GM19035 (cell line): ENCODE data around the gene DPP4.
A peak's percentile ranks its signal among the peaks of the same experiment; 100 is the strongest.
"Not testable (repeated sequence)": the region's sequence is repeated elsewhere in the genome, so short reads cannot be mapped to it uniquely, and the experiment has no call there.

Experiments used
- ATAC-seq: cut with Tn5 transposase; IDR thresholded peaks from one replicate; pipeline ENCODE4 v1.9.1; 2021; ENCODE audit not compliant: unreplicated experiment

DPP4 gene

GRCh38 chr2:161992531-161992930, 81.5 kb downstream of the DPP4 start:
- ATAC-seq, result peak; percentile 75

- ATAC-seq, result no peak
Measured at GRCh38 chr2:161991991-161992390, 82.0 kb downstream of the DPP4 start.

- ATAC-seq, result no peak
Measured at GRCh38 chr2:161990741-161991140, 83.3 kb downstream of the DPP4 start.

- ATAC-seq, result no peak
Measured at GRCh38 chr2:161990036-161990435, 84.0 kb downstream of the DPP4 start.

- ATAC-seq, result no peak
Measured at GRCh38 chr2:161988589-161988988, 85.4 kb downstream of the DPP4 start.

- no peak for ATAC-seq
Measured at GRCh38 chr2:161987311-161987710, 86.7 kb downstream of the DPP4 start.

GRCh38 chr2:161983866-161984265, 90.1 kb downstream of the DPP4 start:
- ATAC-seq, result no peak

- ATAC-seq, result no peak
Measured at GRCh38 chr2:161983331-161983651, 90.7 kb downstream of the DPP4 start.

GRCh38 chr2:161982548-161983330, 91.3 kb downstream of the DPP4 start:
- ATAC-seq, result no peak

GRCh38 chr2:161981679-161982250, 92.2 kb downstream of the DPP4 start:
- no peak for ATAC-seq

- ATAC-seq, result no peak
Measured at GRCh38 chr2:161980976-161981375, 93.0 kb downstream of the DPP4 start.

- ATAC-seq, result no peak
Measured at GRCh38 chr2:161979490-161979889, 94.5 kb downstream of the DPP4 start.

- not testable (repeated sequence) for ATAC-seq
Measured at GRCh38 chr2:161977926-161978325, 96.1 kb downstream of the DPP4 start.

- no peak for ATAC-seq
Measured at GRCh38 chr2:161976917-161977316, 97.1 kb downstream of the DPP4 start.

GRCh38 chr2:161976295-161976694, 97.7 kb downstream of the DPP4 start:
- no peak for ATAC-seq

- ATAC-seq, result no peak
Measured at GRCh38 chr2:161975813-161976160, 98.2 kb downstream of the DPP4 start.

GRCh38 chr2:161975062-161975812, 98.8 kb downstream of the DPP4 start:
- ATAC-seq, result no peak

GRCh38 chr2:161974461-161974860, 99.6 kb downstream of the DPP4 start:
- no peak for ATAC-seq

- ATAC-seq, result no peak
Measured at GRCh38 chr2:161972866-161973265, 101.1 kb downstream of the DPP4 start.

GRCh38 chr2:161972232-161972631, 101.8 kb downstream of the DPP4 start:
- ATAC-seq, result no peak

- no peak for ATAC-seq
Measured at GRCh38 chr2:161971551-161971950, 102.5 kb downstream of the DPP4 start.

GRCh38 chr2:161969159-161969558, 104.9 kb downstream of the DPP4 start:
- ATAC-seq, result no peak
